ENCODE results near the gene NOP14. TPM values are rescaled to one million over a fixed set of nuclear protein-coding genes. Genes with fewer than 3 reads are reported as not detected.

NOP14 gene
- total RNA-seq, 1 donor from 2014 or later: 56.3 TPM

GRCh38 chr4:2925931-2926860 is 37.0 kb downstream of the NOP14 start:
- POLR2A ChIA-PET: no interaction called here
- ATAC-seq (ENCODE audit: low read depth) (no peak), DNase-seq (peak; percentile 13)
- intact Hi-C loops (cut with micrococcal nuclease): no loop called here
- Mint-ChIP-seq H3K36me3 (ENCODE audit: low read depth) (peaks cover 94% of the 10 kb centered on the region), H3K27me3 (no peaks in the 10 kb centered on the region), H3K4me3 (no peak overlapping the region), H3K9me3 (no peaks in the 10 kb centered on the region), H3K27ac (no peak overlapping the region), H3K4me1 (peaks cover 42% of the 10 kb centered on the region)
- CTCF ChIA-PET: no interaction called here
- TF ChIP-seq CTCF (IDR thresholded peaks at IDR 0.05): no peak

GRCh38 chr4:2925496-2925895 is 37.7 kb downstream of the NOP14 start:
- Mint-ChIP-seq H3K4me1 (peaks cover 44% of the 10 kb centered on the region), H3K27me3 (no peaks in the 10 kb centered on the region), H3K4me3 (no peak overlapping the region), H3K36me3 (ENCODE audit: low read depth) (peaks cover 94% of the 10 kb centered on the region), H3K9me3 (no peaks in the 10 kb centered on the region), H3K27ac (no peak overlapping the region)
- ATAC-seq (ENCODE audit: low read depth) (no peak), DNase-seq (peak; percentile 0)
- POLR2A ChIA-PET: interaction anchor here (1.6 kb wide), 1 partner anchor 10 kb away, joined by 5 read pairs; no protein-coding TSS in a partner anchor
- CTCF ChIA-PET: no interaction called here
- no peak for TF ChIP-seq CTCF (IDR thresholded peaks at IDR 0.05)
- intact Hi-C loops (cut with micrococcal nuclease): no loop called here

GRCh38 chr4:2924765-2925301 is 38.4 kb downstream of the NOP14 start:
- DNase-seq: peak; percentile 4
- peaks cover 94% of the 10 kb centered on the region for H3K36me3 Mint-ChIP-seq (ENCODE audit: low read depth)
- TF ChIP-seq CTCF (IDR thresholded peaks at IDR 0.05): no peak
- ChIA-PET POLR2A (interaction anchor here (1.6 kb wide), 1 partner anchor 10 kb away, joined by 5 read pairs; no protein-coding TSS in a partner anchor), CTCF (interaction anchor here (1.2 kb wide), 1 partner anchor 161 kb away, joined by 5 read pairs; no protein-coding TSS in a partner anchor)
- intact Hi-C loops (cut with micrococcal nuclease): no loop called here
- no peaks in the 10 kb centered on the region for H3K9me3 Mint-ChIP-seq
- no peaks in the 10 kb centered on the region for H3K27me3 Mint-ChIP-seq
- H3K4me1 Mint-ChIP-seq: peaks cover 48% of the 10 kb centered on the region
- no peak overlapping the region for H3K4me3 Mint-ChIP-seq
- no peak for ATAC-seq (ENCODE audit: low read depth)
- H3K27ac Mint-ChIP-seq: no peak overlapping the region

- Mint-ChIP-seq H3K27ac (no peak overlapping the region), H3K4me3 (no peak overlapping the region), H3K4me1 (peaks cover 53% of the 10 kb centered on the region), H3K9me3 (no peaks in the 10 kb centered on the region), H3K36me3 (ENCODE audit: low read depth) (peaks cover 94% of the 10 kb centered on the region), H3K27me3 (no peaks in the 10 kb centered on the region)
- intact Hi-C loops (cut with micrococcal nuclease): no loop called here
- DNase-seq: no peak
- POLR2A ChIA-PET: interaction anchor here (1.6 kb wide), 1 partner anchor 11 kb away, joined by 5 read pairs; no protein-coding TSS in a partner anchor
- CTCF ChIA-PET: interaction anchor here (1.2 kb wide), 1 partner anchor 160 kb away, joined by 5 read pairs; no protein-coding TSS in a partner anchor
- TF ChIP-seq CTCF (IDR thresholded peaks at IDR 0.05): no peak
- ATAC-seq (ENCODE audit: low read depth): no peak
These were observed 38.9 kb downstream of the NOP14 start for GRCh38 chr4:2924286-2924685.

DNA sequence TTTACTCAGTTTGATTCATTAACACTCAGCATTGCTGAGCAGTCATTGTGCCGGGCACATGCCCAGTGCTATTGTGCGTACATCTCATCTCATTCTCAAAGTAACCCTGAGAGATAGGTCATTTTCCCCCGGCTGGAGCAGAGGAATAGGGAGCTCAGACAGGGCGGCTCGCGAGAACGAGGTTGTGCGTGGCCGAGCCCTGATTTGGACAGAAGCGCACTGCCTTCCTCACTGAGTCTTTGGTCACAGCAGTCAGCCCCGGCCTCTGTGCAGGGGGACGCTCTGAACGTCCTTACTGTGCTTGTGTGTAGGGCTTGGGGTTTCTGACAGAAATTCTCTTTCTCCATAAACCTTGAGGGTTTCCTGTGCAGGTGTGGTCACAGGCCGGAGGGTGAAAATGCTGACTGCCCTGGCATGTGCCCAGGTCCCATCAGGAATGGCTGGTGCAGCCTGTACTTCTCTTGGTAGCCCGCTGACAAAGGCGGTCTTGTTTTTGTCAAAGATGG is 39.5 kb downstream of the NOP14 start:
- CTCF ChIA-PET: interaction anchor here (1.2 kb wide), 1 partner anchor 160 kb away, joined by 5 read pairs; no protein-coding TSS in a partner anchor
- Mint-ChIP-seq H3K4me3 (peak overlapping the region; percentile 19), H3K4me1 (peaks cover 59% of the 10 kb centered on the region), H3K36me3 (ENCODE audit: low read depth) (peaks cover 92% of the 10 kb centered on the region), H3K9me3 (no peaks in the 10 kb centered on the region), H3K27ac (peak overlapping the region; percentile 73), H3K27me3 (no peaks in the 10 kb centered on the region)
- intact Hi-C loops (cut with micrococcal nuclease): no loop called here
- POLR2A ChIA-PET: interaction anchor here (1.2 to 2.0 kb wide), 5 partner anchors 12 to 178 kb away, joined by 4 to 7 read pairs (median 4); no protein-coding TSS in a partner anchor
- DNase-seq: no peak
- no peak for ATAC-seq (ENCODE audit: low read depth)
- no peak for TF ChIP-seq CTCF (IDR thresholded peaks at IDR 0.05)
